GM18508 (cell line): ENCODE measurements around the gene PIGU.

Source experiments
- ATAC-seq: cut with Tn5 transposase; IDR thresholded peaks from one replicate; pipeline ENCODE4 v1.9.1; 2021; ENCODE audit warnings: moderate number of reproducible peaks; ENCODE audit not compliant: insufficient read depth, unreplicated experiment

Gene PIGU

DNA sequence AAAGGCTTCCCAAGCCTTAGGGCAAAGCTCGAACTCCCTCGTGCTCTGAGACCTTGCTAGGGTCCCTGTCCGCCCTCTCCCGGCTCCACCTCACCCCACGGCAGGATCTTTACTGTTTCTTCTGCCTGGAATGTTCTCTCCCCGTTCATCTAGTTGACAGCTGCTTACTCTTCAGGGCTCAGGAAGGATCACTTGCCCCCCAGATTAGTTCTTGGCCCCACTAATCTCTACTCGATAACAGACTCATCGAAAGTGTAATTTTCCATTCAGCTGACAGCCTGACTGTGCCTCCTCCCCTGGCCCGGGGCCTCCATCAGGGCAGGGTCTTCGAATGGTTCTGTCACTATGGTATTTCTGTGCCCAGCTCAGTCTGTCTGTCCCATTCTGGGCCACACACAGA lies 115.2 kb downstream of the PIGU start:
- no peak for ATAC-seq

- ATAC-seq: no peak
These were observed 116.3 kb downstream of the PIGU start for GRCh38 chr20:34560614-34561013.

GRCh38 chr20:34560141-34560523 lies 116.8 kb downstream of the PIGU start:
- no peak for ATAC-seq

- no peak for ATAC-seq
These were observed 117.4 kb downstream of the PIGU start for GRCh38 chr20:34559311-34560140.

DNA sequence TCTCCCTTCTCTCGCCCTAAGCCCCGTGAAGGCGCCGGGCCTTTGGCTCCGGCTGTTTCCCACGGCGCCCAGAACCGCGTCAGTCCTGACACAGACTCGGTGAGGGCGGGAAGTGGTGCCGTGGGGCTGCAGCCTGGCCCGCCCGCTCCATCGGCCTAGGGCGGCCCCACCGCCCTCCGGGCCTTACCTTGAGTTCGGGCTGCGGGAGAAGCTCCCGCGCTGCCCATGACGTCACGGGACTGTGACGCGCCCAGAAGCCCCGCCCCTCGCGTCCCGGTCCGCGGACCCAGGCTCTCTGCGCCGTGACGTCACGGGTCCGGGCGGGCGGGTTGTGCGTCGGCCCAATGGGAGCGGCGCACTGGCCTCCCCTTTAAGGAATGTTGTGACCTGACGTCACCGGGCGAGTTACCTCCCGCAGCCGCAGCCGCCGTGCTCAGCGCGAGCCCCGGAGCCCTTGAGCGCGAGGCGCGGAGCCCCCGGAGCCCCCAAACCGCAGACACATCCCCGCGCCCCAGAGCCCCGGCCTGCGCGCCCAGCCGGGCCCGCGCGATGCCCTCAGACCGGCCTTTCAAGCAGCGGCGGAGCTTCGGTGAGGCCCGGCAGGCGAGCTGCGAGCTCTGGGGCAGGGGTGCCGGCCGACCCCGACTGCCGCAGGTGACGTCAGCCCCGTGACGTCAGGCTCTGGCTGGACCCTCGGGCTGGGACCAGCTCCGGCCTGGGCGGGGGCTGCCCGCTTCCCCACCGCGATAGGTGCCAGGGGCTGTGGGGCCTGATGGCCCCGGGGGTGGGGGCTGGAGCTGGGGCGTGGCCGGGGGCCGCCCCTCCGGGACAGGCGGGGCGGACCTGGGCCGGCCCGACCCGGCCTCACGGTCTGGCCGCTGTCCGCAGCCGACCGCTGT lies 118.3 kb downstream of the PIGU start, which contains the start of gene MAP1LC3A:
MAP1LC3A (plus strand) TSS at position 399 of the 899 bp plus-strand sequence; CDS start at position 550, 151 bp downstream.
- ATAC-seq: no peak

GRCh38 chr20:34557936-34558319 lies 119.0 kb downstream of the PIGU start:
- ATAC-seq: no peak

GRCh38 chr20:34553366-34553867 lies 123.5 kb downstream of the PIGU start:
- no peak for ATAC-seq

DNA sequence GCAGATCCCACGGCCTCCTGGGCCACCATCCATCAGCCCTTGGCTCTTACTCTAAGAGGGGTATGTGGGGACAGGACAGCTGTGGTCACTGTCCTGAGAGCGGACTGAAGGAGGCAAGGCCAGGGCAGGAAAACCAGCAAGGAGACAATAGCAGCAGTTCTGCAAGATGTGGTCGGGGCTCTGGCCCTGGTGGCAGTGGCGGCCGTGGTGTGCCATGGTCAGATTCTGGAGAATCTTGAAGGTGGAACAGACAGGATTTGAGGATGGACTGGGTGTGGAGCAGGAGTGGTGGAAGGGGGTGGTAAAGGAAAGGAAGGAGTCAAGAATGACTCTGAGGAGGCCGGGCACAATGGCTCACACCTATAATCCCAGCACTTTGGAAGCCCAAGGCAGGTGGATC lies 124.3 kb downstream of the PIGU start:
- no peak for ATAC-seq

GRCh38 chr20:34549929-34550305 lies 127.0 kb downstream of the PIGU start:
- no peak for ATAC-seq

- no peak for ATAC-seq
These were observed 127.5 kb downstream of the PIGU start for GRCh38 chr20:34549291-34549928.

DNA sequence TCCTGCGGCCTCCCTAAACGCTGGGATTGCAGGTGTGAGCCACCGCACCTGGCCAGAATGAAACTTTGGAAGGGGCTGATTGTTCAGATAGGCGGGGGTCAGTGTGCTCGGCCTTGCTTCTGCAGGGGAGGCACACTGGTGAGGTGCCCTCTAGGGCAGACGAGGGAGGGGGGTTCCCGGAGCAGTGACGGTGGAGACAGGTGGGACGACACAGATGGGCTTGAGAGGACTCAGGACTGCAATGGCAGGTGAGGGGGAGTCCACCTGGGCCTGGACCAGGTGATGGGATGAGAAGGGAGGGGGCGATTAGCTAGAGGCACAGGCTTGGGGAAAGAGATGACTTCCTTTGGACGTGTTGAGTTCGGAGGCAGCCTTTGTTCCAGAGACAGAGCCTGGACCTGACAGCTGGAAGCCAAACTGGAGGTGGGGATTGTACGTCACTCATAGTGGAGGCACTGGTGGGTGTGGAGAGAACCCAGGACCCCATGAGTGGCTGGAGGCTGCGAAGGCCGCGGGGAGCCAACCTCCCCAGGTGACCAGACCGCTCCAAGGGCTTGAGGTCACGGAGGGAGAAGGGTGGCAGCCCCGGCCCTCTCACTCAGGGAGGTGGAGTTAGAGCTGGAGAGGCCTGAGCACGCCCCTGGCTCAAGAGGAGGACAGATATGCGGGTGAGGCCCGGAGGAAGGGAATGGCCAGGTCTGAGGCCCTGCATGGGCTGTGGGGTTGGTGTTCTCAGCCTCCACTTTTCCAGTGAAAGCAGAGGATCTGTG lies 128.9 kb downstream of the PIGU start:
- no peak for ATAC-seq

DNA sequence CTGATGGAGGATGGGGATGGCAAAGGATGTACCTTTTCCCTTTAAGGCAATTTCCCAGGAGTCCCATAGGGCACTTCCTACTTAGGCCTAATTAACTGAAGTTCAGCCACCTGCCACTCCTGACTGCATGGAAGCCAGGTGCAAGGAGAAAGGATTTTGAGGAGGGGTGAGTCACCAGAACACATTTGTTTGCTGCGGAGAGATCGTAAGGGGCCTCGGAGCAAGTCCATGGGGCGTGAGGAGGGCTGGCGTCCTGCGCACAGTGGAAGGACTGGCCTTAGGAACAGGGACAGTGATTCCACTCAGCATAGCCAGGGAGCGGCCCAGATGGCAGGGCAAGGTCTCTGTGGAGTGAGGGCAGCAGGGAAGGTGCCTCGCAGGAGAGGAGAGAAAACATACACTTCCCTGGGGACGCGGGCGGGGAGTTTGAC lies 130.1 kb downstream of the PIGU start:
- ATAC-seq: no peak

GRCh38 chr20:34544109-34544796 lies 132.6 kb downstream of the PIGU start:
- no peak for ATAC-seq

DNA sequence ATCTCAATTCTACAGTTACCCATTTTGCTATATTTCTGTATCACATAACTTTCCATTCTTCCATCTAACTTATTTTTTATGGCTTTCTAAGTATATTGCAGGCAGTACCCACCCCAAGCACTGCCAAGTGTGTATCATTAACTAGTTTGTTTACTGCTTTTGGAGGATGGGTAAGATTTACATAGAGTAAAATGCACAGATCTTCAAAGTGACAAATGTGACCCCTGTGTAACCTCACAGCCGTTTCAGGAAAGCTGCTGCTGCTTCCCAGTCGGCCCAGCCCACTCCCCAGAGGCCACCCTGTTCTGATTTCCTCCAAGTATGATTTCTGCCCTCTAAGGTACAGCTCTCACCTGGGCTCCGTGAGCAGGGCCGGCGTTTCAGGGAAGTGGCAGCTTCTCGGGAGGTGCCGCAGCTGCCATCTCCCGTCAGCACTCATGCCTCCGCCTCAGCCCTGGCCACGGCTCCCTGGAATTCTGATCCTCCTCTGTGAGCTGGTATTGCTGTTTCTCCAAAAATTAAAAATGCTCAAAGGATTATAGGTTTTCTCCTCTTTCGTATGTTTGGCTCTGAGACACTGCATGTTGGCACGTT lies 133.3 kb downstream of the PIGU start:
- no peak for ATAC-seq

- no peak for ATAC-seq
These were observed 134.5 kb downstream of the PIGU start for GRCh38 chr20:34542439-34542838.

DNA sequence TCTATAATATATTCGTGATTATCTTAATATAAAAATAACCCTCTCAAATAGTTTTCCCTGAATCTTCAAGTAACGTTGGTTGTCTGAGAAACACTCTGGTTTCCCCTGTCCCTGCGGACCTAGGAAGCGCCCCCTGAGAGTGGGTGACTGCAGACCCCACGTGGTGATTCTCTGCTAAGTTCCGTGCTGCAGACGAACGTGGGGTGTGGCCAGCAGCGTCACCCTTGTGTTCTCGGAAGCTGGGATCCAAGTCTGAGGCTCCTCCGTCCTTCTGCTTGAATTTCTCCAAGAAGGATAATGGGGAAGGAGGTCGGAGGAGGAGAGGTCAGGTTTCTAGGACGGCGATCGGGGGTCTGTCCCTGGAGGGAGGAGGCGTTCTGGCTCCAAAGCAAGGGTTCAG lies 135.0 kb downstream of the PIGU start:
- ATAC-seq: no peak

DNA sequence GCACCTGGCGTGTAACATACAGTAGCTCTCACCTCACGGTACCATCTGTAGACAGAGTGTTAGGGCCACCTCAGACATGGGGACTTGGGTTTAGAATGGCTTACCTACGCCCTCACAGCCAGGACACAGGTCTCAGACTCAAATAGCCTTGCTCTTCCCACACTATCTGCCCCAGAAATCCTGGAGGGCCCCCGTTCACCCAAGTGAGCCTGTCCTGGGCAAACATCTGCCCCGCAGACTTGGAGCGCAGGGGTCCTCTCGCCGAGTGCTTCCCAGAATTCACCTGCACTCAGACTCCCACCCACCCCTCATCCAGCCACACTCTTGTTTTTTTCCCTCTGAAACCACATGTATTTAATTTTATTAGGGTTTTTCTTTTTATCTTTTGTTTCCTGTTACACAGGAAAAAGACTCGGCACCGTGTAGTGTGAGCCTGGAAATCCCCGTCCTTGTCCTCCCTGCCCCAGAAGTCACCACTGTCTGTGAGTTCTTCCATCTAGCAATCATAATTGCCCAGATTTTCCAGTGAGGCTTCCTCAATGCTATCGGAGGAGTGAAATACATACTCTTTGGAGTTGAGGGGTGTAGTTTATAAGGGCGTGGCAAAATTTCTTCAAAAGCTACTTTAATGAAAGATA lies 135.5 kb downstream of the PIGU start:
- no peak for ATAC-seq

- no peak for ATAC-seq
These were observed 136.2 kb downstream of the PIGU start for GRCh38 chr20:34540596-34541263.
